Measurements from ENCODE around the gene PPP2R5C.
"Not testable (repeated sequence)": the region's sequence is repeated elsewhere in the genome, so short reads cannot be mapped to it uniquely, and the experiment has no call there.

Gene PPP2R5C

DNA sequence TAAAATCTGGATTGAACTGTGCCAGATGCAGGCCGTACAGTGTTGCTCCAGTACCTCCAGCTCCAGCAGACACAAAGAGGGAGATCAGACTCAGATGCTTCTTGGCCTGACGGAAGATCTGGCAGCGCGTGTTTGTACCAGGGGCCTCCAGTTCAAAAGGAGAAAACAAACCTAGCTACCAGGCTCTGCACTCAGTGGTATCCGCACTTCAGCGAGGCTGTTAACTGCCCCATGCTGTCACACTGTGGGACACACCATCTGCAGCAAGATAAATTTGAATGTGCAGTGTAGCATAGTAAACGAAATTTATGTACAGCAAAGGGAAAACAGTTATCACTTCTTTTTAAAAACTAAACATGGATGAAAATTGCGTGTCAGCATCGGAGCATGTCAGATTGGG, 208.0 kb downstream of the PPP2R5C start:
- no peaks in the 10 kb centered on the region for H3K9me3 ChIP-seq
- H3K27me3 ChIP-seq (ENCODE audit: low read depth): no peaks in the 10 kb centered on the region
- H3K4me1 ChIP-seq: peaks cover 22% of the 10 kb centered on the region
- no peak for DNase-seq (ENCODE audit: low spot score in 2 of 2)
- H3K4me3 ChIP-seq: no peak overlapping the region
- in situ Hi-C loops (cut with MboI; ENCODE audit: low sequenced_read_pairs): loop anchor here (25.0 kb wide), 1 partner anchor 543 kb away; the partner anchor contains the start of gene ANKRD9
- peaks cover 4% of the 10 kb centered on the region; the same call in 1 of the 2 replicates for H3K36me3 ChIP-seq (replicated peaks)

DNA sequence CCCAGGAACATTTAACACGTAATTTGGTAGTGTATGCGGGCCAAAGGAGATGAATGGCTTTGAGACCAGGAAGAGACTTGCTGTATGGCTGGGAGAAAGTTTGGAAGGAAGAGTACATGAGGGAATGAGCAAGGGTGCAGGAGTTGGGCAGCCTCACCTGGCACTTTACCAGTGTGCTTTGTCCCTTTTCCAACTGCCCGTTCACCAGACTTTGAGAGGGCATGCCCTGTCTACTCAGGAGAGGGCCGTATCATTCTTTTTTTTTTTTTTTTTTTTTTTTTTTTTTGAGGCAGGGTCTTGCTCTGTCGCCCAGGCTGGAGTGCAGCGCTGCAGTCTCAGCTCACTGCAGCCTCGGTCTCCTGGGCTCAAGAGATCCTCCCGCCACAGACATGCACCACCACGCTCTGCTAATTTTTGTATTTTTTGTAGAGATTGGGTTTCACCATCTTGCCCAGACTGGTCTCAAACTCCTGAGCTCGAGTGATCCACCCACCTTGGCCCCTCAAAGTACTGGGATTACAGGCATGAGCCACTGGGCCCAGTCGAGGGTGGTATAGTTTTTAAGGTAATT, 209.4 kb downstream of the PPP2R5C start:
- Histone ChIP-seq H3K27me3 (ENCODE audit: low read depth) (no peaks in the 10 kb centered on the region), H3K9me3 (no peaks in the 10 kb centered on the region), H3K4me3 (no peak overlapping the region), H3K4me1 (peaks cover 22% of the 10 kb centered on the region), H3K36me3 (replicated peaks) (peaks cover 4% of the 10 kb centered on the region; the same call in 1 of the 2 replicates)
- in situ Hi-C loops (cut with MboI; ENCODE audit: low sequenced_read_pairs): loop anchor here (25.0 kb wide), 1 partner anchor 541 kb away; the partner anchor contains the start of gene ANKRD9
- DNase-seq (ENCODE audit: low spot score in 2 of 2): no peak

- in situ Hi-C loops (cut with MboI; ENCODE audit: low sequenced_read_pairs): loop anchor here (25.0 kb wide), 1 partner anchor 541 kb away; the partner anchor contains the start of gene ANKRD9
- not testable (repeated sequence) for DNase-seq (ENCODE audit: low spot score in 2 of 2); H3K27me3 ChIP-seq (ENCODE audit: low read depth); H3K4me3 ChIP-seq; H3K36me3 ChIP-seq (replicated peaks); H3K9me3 ChIP-seq
- peaks cover 18% of the 10 kb centered on the region for H3K4me1 ChIP-seq
Measured at GRCh38 chr14:101971458-101971857, 209.9 kb downstream of the PPP2R5C start.

- Histone ChIP-seq H3K4me3 (no peak overlapping the region), H3K4me1 (peaks cover 20% of the 10 kb centered on the region), H3K36me3 (replicated peaks) (peaks cover 13% of the 10 kb centered on the region), H3K27me3 (ENCODE audit: low read depth) (no peaks in the 10 kb centered on the region), H3K9me3 (no peaks in the 10 kb centered on the region)
- in situ Hi-C loops (cut with MboI; ENCODE audit: low sequenced_read_pairs): loop anchor here (25.0 kb wide), 1 partner anchor 540 kb away; the partner anchor contains the start of gene ANKRD9
- DNase-seq (ENCODE audit: low spot score in 2 of 2): peak; percentile 59 to 72
Measured at GRCh38 chr14:101972126-101972866, 210.8 kb downstream of the PPP2R5C start.

DNA sequence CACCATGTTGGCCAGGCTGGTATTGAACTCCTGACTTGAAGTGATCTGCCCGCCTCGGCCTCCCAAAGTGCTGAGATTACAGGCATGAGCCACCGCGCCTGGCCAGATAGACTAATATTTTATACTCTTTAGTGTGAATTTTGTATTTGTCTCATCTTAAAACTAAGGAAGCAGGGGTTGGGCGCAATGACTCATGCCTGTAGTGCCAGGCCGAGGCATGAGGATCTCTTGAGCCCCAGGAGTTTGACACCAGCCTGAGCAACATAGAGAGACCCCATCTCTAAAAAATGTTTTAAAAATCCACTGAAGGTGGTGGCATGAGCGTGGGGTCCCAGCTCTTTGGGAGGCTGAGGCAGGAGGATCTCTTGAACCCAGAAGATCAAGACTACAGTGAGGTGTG, 211.8 kb downstream of the PPP2R5C start:
- Histone ChIP-seq H3K27me3 (ENCODE audit: low read depth) (no peaks in the 10 kb centered on the region), H3K36me3 (replicated peaks) (peaks cover 24% of the 10 kb centered on the region), H3K4me3 (no peak overlapping the region), H3K9me3 (no peaks in the 10 kb centered on the region), H3K4me1 (peaks cover 26% of the 10 kb centered on the region)
- DNase-seq (ENCODE audit: low spot score in 2 of 2): no peak
- in situ Hi-C loops (cut with MboI; ENCODE audit: low sequenced_read_pairs): loop anchor here (25.0 kb wide), 1 partner anchor 539 kb away; the partner anchor contains the start of gene ANKRD9

- DNase-seq (ENCODE audit: low spot score in 2 of 2): no peak
- in situ Hi-C loops (cut with MboI; ENCODE audit: low sequenced_read_pairs): no loop called here
- Histone ChIP-seq H3K36me3 (replicated peaks) (peaks cover 38% of the 10 kb centered on the region), H3K4me3 (no peak overlapping the region), H3K9me3 (no peaks in the 10 kb centered on the region), H3K4me1 (peaks cover 26% of the 10 kb centered on the region), H3K27me3 (ENCODE audit: low read depth) (no peaks in the 10 kb centered on the region)
Measured at GRCh38 chr14:101975231-101975630, 213.7 kb downstream of the PPP2R5C start.
